Measurements from ENCODE around the gene UNC5A.

UNC5A gene

DNA sequence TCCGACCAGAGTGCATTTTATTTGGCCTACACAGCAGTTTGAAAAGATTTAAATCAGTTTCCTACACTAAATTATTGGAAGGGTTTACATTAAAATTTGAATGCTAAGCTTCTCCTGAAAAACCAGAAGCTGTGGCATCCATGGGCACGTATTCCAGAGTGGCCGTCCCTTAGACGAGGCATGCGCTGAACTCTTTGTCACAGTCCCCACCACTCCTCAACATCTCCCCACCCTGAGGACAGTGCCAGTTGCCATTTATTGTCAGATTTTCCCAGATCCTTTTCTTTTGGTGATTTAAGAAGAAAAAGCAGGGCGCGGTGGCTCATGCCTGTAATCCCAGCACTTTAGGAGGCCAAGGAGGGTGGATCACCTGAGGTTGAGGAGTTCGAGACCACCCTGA lies 39.9 kb upstream of the UNC5A start:
- TF ChIP-seq, protein P1, sequence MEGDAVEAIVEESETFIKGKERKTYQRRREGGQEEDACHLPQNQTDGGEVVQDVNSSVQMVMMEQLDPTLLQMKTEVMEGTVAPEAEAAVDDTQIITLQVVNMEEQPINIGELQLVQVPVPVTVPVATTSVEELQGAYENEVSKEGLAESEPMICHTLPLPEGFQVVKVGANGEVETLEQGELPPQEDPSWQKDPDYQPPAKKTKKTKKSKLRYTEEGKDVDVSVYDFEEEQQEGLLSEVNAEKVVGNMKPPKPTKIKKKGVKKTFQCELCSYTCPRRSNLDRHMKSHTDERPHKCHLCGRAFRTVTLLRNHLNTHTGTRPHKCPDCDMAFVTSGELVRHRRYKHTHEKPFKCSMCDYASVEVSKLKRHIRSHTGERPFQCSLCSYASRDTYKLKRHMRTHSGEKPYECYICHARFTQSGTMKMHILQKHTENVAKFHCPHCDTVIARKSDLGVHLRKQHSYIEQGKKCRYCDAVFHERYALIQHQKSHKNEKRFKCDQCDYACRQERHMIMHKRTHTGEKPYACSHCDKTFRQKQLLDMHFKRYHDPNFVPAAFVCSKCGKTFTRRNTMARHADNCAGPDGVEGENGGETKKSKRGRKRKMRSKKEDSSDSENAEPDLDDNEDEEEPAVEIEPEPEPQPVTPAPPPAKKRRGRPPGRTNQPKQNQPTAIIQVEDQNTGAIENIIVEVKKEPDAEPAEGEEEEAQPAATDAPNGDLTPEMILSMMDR (IDR thresholded peaks at IDR 0.05; ENCODE audit: control insufficient read depth, extremely low read depth, insufficient read depth), result no peak
- DNase-seq (ENCODE audit: low read depth), result no peak
- no peak overlapping the region for H3K4me3 ChIP-seq (ENCODE audit: low read depth, low read length)

GRCh38 chr5:176771102-176771845 lies 39.1 kb upstream of the UNC5A start:
- DNase-seq (ENCODE audit: low read depth), result no peak
- TF ChIP-seq, protein P1 (IDR thresholded peaks at IDR 0.05; ENCODE audit: control insufficient read depth, extremely low read depth, insufficient read depth), result no peak
- H3K4me3 ChIP-seq (ENCODE audit: low read depth, low read length), result no peak overlapping the region

- TF ChIP-seq, protein P1 (IDR thresholded peaks at IDR 0.05; ENCODE audit: control insufficient read depth, extremely low read depth, insufficient read depth), result no peak
- no peak for DNase-seq (ENCODE audit: low read depth)
- H3K4me3 ChIP-seq (ENCODE audit: low read depth, low read length), result no peak overlapping the region
Measured at GRCh38 chr5:176772271-176773210, 37.8 kb upstream of the UNC5A start.

DNA sequence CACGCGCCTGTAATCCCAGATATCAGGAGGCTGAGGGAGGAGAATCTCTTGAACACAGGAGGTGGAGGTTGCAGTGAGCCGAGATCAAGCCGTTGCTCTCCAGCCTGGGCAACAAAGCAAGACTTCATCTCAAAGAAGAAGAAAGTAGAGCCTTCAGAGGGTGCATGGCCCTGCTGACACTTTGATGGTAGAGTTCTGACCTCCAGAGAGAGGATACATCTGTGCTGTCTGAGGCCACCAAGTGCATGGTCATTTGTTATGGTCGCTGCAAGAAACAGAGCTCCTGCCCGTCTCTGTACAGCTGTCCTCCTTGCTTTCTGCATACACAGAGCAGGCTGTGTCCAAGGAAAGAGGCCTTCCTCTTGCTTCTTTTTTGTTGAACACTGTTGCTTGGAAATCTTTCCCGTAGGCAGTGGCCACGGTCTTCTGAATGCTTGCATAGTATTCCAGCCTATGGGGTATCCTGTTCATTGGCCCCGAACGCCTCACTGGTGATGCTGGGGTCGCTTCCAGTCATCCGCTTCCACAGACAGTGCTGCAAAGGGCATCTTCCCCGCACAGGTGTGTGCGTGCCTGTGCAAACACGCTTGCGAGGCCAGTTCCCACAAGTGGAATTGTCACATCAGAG lies 36.8 kb upstream of the UNC5A start:
- TF ChIP-seq, protein P1 (IDR thresholded peaks at IDR 0.05; ENCODE audit: control insufficient read depth, extremely low read depth, insufficient read depth), result no peak
- no peak overlapping the region for H3K4me3 ChIP-seq (ENCODE audit: low read depth, low read length)
- no peak for DNase-seq (ENCODE audit: low read depth)

DNA sequence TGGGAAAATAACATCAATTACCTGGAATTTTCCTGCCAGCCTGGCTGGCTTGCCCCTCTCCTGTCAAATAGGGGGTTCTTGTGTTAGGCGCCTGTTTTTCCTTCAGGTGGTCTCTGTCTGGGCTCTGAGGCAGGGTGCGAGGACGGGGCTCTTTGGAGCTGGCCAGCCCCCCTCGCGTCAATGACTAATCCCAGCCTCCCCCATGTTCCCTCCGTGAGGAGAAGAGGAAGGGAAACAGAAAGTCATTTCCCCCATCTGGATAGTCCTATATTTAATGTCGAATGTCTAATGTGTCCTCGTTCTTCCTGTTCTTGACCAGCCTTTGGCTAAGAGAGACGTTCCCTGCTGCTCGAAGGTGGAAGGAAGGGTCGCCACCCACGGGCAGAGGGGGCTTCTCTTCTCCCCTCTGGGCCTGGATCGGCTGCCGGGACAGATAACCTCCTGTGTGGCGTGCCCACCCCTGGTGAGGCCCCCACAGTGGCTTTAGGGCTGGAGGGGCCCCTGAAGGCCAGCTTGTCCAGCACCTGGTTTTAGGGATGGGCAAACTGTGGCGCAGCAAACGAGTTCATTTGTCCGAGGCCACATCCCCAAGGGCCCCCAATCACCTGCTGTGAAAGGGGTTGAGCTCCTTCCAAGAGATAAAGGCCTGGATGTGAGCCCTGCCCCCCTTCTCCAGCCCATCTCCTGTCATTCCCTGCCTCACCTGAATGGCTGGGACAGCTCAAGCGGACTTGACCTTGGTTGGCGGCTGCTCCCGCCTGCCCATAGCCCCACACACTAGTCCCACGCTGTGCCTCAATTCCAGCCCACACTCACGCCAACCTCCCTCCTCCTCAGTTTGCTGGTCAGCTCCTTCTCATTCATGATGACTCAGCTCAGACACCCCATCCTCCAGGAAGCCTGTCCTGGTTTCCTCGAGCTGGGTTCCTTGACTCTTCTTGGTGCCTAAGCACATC lies 35.9 kb upstream of the UNC5A start:
- DNase-seq (ENCODE audit: low read depth), result no peak
- no peak overlapping the region for H3K4me3 ChIP-seq (ENCODE audit: low read depth, low read length)
- TF ChIP-seq, protein P1 (IDR thresholded peaks at IDR 0.05; ENCODE audit: control insufficient read depth, extremely low read depth, insufficient read depth), result no peak

- no peak for DNase-seq (ENCODE audit: low read depth)
- TF ChIP-seq, protein P1 (IDR thresholded peaks at IDR 0.05; ENCODE audit: control insufficient read depth, extremely low read depth, insufficient read depth), result no peak
- H3K4me3 ChIP-seq (ENCODE audit: low read depth, low read length), result no peak overlapping the region
Measured at GRCh38 chr5:176775409-176775808, 35.0 kb upstream of the UNC5A start.

All from LNCaP clone FGC (cell line).